ENCODE measurements around the gene ISX.

- TF ChIP-seq POLR2A (IDR thresholded peaks at IDR 0.05; ENCODE audit: low read depth, low read length) (no peak), POLR2AphosphoS5 (IDR thresholded peaks at IDR 0.05; ENCODE audit: low read depth, low read length) (no peak), TAF1 (IDR thresholded peaks at IDR 0.05; ENCODE audit: borderline replicate concordance, low read depth, low read length) (no peak)
Observed at GRCh38 chr22:35098921-35099320, 33.0 kb downstream of the ISX start.

Data from GM12892 (cell line).